H1 (cell line): Measurements from ENCODE around the gene SYMPK. TPM values are rescaled to one million over a fixed set of nuclear protein-coding genes. Genes with fewer than 3 reads are reported as not detected.

Experiments
- CTCF ChIA-PET: fragments of 300-600 bp; sonication (Branson Sonifier 250); formaldehyde crosslinking; loops from one replicate; lab custom pipeline; 2021; ENCODE audit not compliant: partially characterized antibody; lab: Charles Lee
- POLR2A ChIA-PET: fragments of 300-600 bp; sonication (Branson Sonifier 250); formaldehyde crosslinking; loops from one replicate; lab custom pipeline; 2021; ENCODE audit warnings: inconsistent platforms; ENCODE audit not compliant: partially characterized antibody; lab: Charles Lee
- DNase-seq, 2 experiments: peaks; one replicate each; pipeline versions ENCODE4 v3.0.0 to v3.0.0-alpha.2; 2010 to 2022; ENCODE audit warnings: low spot score in 2 of 2, low read depth in 1 of 2, mixed read lengths in 1 of 2
- FAIRE-seq: peaks from 2 replicates; lab custom pipeline; 2011; peaks lifted over from hg19 to GRCh38; lab: Jason Lieb, UNC
- H2AFZ ChIP-seq: 2 replicates; pipeline ENCODE4 v1.8.1; 2012; ENCODE audit warnings: low read length, inconsistent platforms
- H2AK5ac ChIP-seq: 2 replicates; pipeline ENCODE4 v1.6.1; 2013; ENCODE audit warnings: low read depth, low read length
- H2BK120ac ChIP-seq: replicated peaks from 2 replicates; pipeline ENCODE3; 2013; ENCODE audit warnings: low read depth, low read length, inconsistent platforms
- H2BK12ac ChIP-seq: 2 replicates; pipeline ENCODE4 v1.6.1; 2013; ENCODE audit warnings: low read depth, low read length
- H2BK15ac ChIP-seq: 2 replicates; pipeline ENCODE4 v1.6.1; 2013; ENCODE audit warnings: low read length
- H2BK20ac ChIP-seq: 2 replicates; pipeline ENCODE4 v1.6.1; 2013; ENCODE audit warnings: low read length
- H2BK5ac ChIP-seq: 2 replicates; pipeline ENCODE4 v1.6.1; 2013; ENCODE audit warnings: low read depth, low read length
- H3K14ac ChIP-seq: 2 replicates; pipeline ENCODE4 v1.6.1; 2013; ENCODE audit warnings: inconsistent platforms; ENCODE audit not compliant: insufficient read length
- H3K18ac ChIP-seq: 2 replicates; pipeline ENCODE4 v1.6.1; 2013; ENCODE audit warnings: low read length; ENCODE audit errors: extremely low read depth
- H3K23ac ChIP-seq: 2 replicates; pipeline ENCODE4 v1.6.1; 2013; ENCODE audit warnings: inconsistent platforms; ENCODE audit not compliant: insufficient read length
- H3K23me2 ChIP-seq: 2 replicates; pipeline ENCODE4 v1.6.1; 2013; ENCODE audit warnings: low read depth, low read length
- H3K27ac ChIP-seq: 2 replicates; pipeline ENCODE4 v1.6.1; 2011; ENCODE audit warnings: low read depth, low read length, inconsistent platforms
- H3K27me3 ChIP-seq, 4 experiments: replicated peaks in 1 of 4; 1 replicate in 1 of 4; 2 replicates in 3 of 4; pipeline versions ENCODE4 v1.6.1 to v1.8.1; 2011 to 2013; ENCODE audit warnings: low read length in 3 of 4, mild to moderate bottlenecking in 3 of 4, inconsistent platforms in 2 of 4, mixed read lengths in 2 of 4, moderate library complexity in 1 of 4; ENCODE audit not compliant: control insufficient read depth in 3 of 4, insufficient read depth in 3 of 4; ENCODE audit errors: extremely low read depth in 1 of 4
- H3K36me3 ChIP-seq, 4 experiments: 2 replicates each; pipeline versions ENCODE4 v1.6.1 to v1.8.1; 2011 to 2013; ENCODE audit warnings: mild to moderate bottlenecking in 4 of 4, low read length in 3 of 4, moderate library complexity in 2 of 4, control low read depth in 1 of 4, inconsistent platforms in 1 of 4; ENCODE audit not compliant: insufficient read depth in 4 of 4, control insufficient read depth in 2 of 4
- H3K4ac ChIP-seq: replicated peaks from 2 replicates; pipeline ENCODE3; 2013; ENCODE audit warnings: low read length, low read depth, mixed read lengths, inconsistent platforms; ENCODE audit not compliant: insufficient read length
- H3K4me1 ChIP-seq, 4 experiments: replicated peaks in 1 of 4; 1 replicate in 1 of 4; 2 replicates in 3 of 4; pipeline versions ENCODE4 v1.6.1 to v1.8.1; 2011 to 2013; ENCODE audit warnings: low read length in 3 of 4, inconsistent platforms in 2 of 4, mixed read lengths in 1 of 4; ENCODE audit not compliant: insufficient read depth in 4 of 4, control insufficient read depth in 3 of 4
- H3K4me2 ChIP-seq, 2 experiments: 2 replicates each; pipeline versions ENCODE4 v1.6.1 to v1.8.1; 2011 to 2013; ENCODE audit warnings: low read depth in 2 of 2, low read length in 2 of 2, control low read depth in 1 of 2, inconsistent platforms in 1 of 2, mild to moderate bottlenecking in 1 of 2; ENCODE audit not compliant: insufficient read depth in 1 of 2
- H3K4me3 ChIP-seq, 4 experiments: fragments of 200-600, 300-600 bp in 1 of 4; sonication (generic), shearing (Covaris generic), sonication (Bioruptor Twin) in 1 of 4; 2 replicates each; pipeline versions ENCODE4 v1.5.1 to v1.8.1; 2011 to 2016; ENCODE audit warnings: low read length in 4 of 4, low read depth in 3 of 4, control low read depth in 2 of 4, inconsistent platforms in 2 of 4, mild to moderate bottlenecking in 2 of 4, mixed read lengths in 1 of 4, moderate library complexity in 1 of 4; ENCODE audit not compliant: insufficient read depth in 2 of 4; ENCODE audit errors: extremely low read depth in 1 of 4
- H3K56ac ChIP-seq: replicated peaks from 2 replicates; pipeline ENCODE3; 2013; ENCODE audit warnings: low read depth, mild to moderate bottlenecking, mixed read lengths, low read length, inconsistent platforms; ENCODE audit not compliant: insufficient read length
- H3K79me1 ChIP-seq: 2 replicates; pipeline ENCODE4 v1.6.1; 2013; ENCODE audit warnings: low read depth, low read length, control low read depth
- H3K79me2 ChIP-seq, 2 experiments: 2 replicates each; pipeline versions ENCODE4 v1.6.1 to v1.8.1; 2012 to 2013; ENCODE audit warnings: low read length in 2 of 2, mild to moderate bottlenecking in 2 of 2, inconsistent platforms in 1 of 2; ENCODE audit not compliant: insufficient read depth in 2 of 2, control insufficient read depth in 1 of 2
- H3K9ac ChIP-seq, 4 experiments: replicated peaks in 1 of 4; 1 replicate in 1 of 4; 2 replicates in 3 of 4; pipeline versions ENCODE4 v1.6.1 to v1.8.1; 2011 to 2013; ENCODE audit warnings: low read depth in 3 of 4, low read length in 3 of 4, control low read depth in 2 of 4, mild to moderate bottlenecking in 2 of 4, moderate library complexity in 2 of 4, inconsistent platforms in 1 of 4; ENCODE audit errors: extremely low read depth in 1 of 4
- H3K9me3 ChIP-seq, 2 experiments: 2 replicates each; pipeline versions ENCODE4 v1.6.1 to v1.8.1; 2012 to 2013; ENCODE audit warnings: mild to moderate bottlenecking in 2 of 2, moderate library complexity in 2 of 2, control low read depth in 1 of 2, inconsistent platforms in 1 of 2, low read depth in 1 of 2, low read length in 1 of 2, mixed read lengths in 1 of 2; ENCODE audit not compliant: insufficient read depth in 2 of 2
- H4K20me1 ChIP-seq, 2 experiments: replicated peaks in 1 of 2; 2 replicates each; pipeline versions ENCODE3 to v1.8.1; 2011 to 2013; ENCODE audit warnings: inconsistent platforms in 2 of 2, low read length in 2 of 2, mild to moderate bottlenecking in 1 of 2; ENCODE audit not compliant: insufficient read depth in 2 of 2, control insufficient read depth in 1 of 2
- H4K5ac ChIP-seq: 2 replicates; pipeline ENCODE4 v1.6.1; 2013; ENCODE audit warnings: low read length, low read depth, mixed read lengths, inconsistent platforms; ENCODE audit not compliant: insufficient read length
- H4K8ac ChIP-seq: 2 replicates; pipeline ENCODE4 v1.8.0; 2013; ENCODE audit warnings: mild to moderate bottlenecking, moderate library complexity, low read length, inconsistent platforms; ENCODE audit not compliant: insufficient read depth; ENCODE audit errors: extremely low read depth
- H4K91ac ChIP-seq: replicated peaks from 2 replicates; pipeline ENCODE3; 2013; ENCODE audit warnings: low read length, mixed read lengths, inconsistent platforms; ENCODE audit not compliant: insufficient read length
- ASH2L ChIP-seq: fragments of 200-600, 300-600 bp; sonication (generic); IDR thresholded peaks from one replicate; pipeline ENCODE4 v1.7.1; 2017; ENCODE audit warnings: low read length
- BACH1 ChIP-seq: IDR thresholded peaks from 2 replicates; pipeline ENCODE4 v1.6.1; 2012; ENCODE audit warnings: low read length, improper control_type of control experiment
- BRCA1 ChIP-seq: IDR thresholded peaks from 2 replicates; pipeline ENCODE4 v1.6.1; 2012; ENCODE audit warnings: low read depth, low read length, improper control_type of control experiment
- CTBP2 ChIP-seq: IDR thresholded peaks from 2 replicates; pipeline ENCODE4 v1.7.0; 2011; ENCODE audit warnings: borderline replicate concordance, mild to moderate bottlenecking, moderate library complexity, mixed read lengths, low read length; ENCODE audit not compliant: insufficient read depth, insufficient read length
- E2F6 ChIP-seq: IDR thresholded peaks from 2 replicates; pipeline ENCODE4 v1.6.1; 2012; ENCODE audit warnings: inconsistent platforms
- HDAC6 ChIP-seq: IDR thresholded peaks from one replicate; pipeline ENCODE4 v1.7.1; 2012; ENCODE audit warnings: low read depth, mild to moderate bottlenecking, inconsistent platforms, low read length, moderate library complexity
- JUN ChIP-seq: IDR thresholded peaks from 2 replicates; pipeline ENCODE4 v1.6.1; 2011; ENCODE audit warnings: low read depth, mild to moderate bottlenecking, improper control_type of control experiment, low read length
- MAFK ChIP-seq: IDR thresholded peaks from 2 replicates; pipeline ENCODE4 v1.6.1; 2012; ENCODE audit warnings: low read depth, mild to moderate bottlenecking, improper control_type of control experiment, low read length
- POLR2AphosphoS5 ChIP-seq: IDR thresholded peaks from 2 replicates; pipeline ENCODE4 v1.6.1; 2011; ENCODE audit warnings: low read depth, low read length
- SP2 ChIP-seq: IDR thresholded peaks from 2 replicates; pipeline ENCODE4 v1.6.1; 2012; ENCODE audit warnings: mild to moderate bottlenecking, low read length, inconsistent platforms
- SP4 ChIP-seq: IDR thresholded peaks from 2 replicates; pipeline ENCODE4 v1.6.1; 2012; ENCODE audit warnings: low read length, inconsistent platforms
- SRF ChIP-seq: IDR thresholded peaks from 2 replicates; pipeline ENCODE4 v1.6.1; 2011; ENCODE audit warnings: mild to moderate bottlenecking, low read depth, low read length, moderate library complexity
- TBP ChIP-seq: IDR thresholded peaks from 2 replicates; pipeline ENCODE4 v1.6.1; 2011; ENCODE audit warnings: low read depth, low read length, improper control_type of control experiment
- WGBS, 2 experiments: shearing (Covaris generic) in 1 of 2; methylation state at CpG; one replicate each; pipeline versions ENCODE4 v1.1.6 to v1.1.7; 2013 to 2015; ENCODE audit warnings: low lambda C conversion rate in 2 of 2, mixed read lengths in 2 of 2, inconsistent platforms in 1 of 2, low coverage in 1 of 2, missing lambda C conversion rate in 1 of 2; ENCODE audit not compliant: insufficient replicate concordance in 2 of 2, insufficient coverage in 1 of 2, insufficient read length in 1 of 2; ENCODE audit errors: extremely low coverage in 1 of 2, missing lambda C conversion rate in 1 of 2; 5-methylcytosine and 5-hydroxymethylcytosine counted together
- polyA plus RNA-seq, 7 experiments: library from polyadenylated mRNA; depleted of rRNA in 3 of 7; stranded (reverse) in 5 of 7; unstranded in 2 of 7; fragments of >200 nt in 5 of 7; fragments of 200-250 nt in 2 of 7; gene quantifications; 1 replicate in 5 of 7; 2 replicates in 1 of 7; 4 replicates in 1 of 7; pipeline versions ENCODE4 v1.2.1 to v1.2.3, GENCODE V29; 2011 to 2013; ENCODE audit warnings: missing spikeins in 2 of 7, mixed read lengths in 2 of 7
- total RNA-seq: library from RNA; stranded (reverse); fragmentation: NEBNext Ultra II Directional; extraction: Animal tissue kit (Norgen Biotek cat#: 25700); gene quantifications from 2 replicates; pipeline ENCODE4 v1.2.1, GENCODE V29; 2021

The SYMPK gene
- total and polyA plus RNA-seq, 2 of the 8 experiments (the other 6 are each of a cell fraction or from before 2014, with no cell fraction given), result 93.6 to 99.5 TPM

GRCh38 chr19:45765702-45766295 is 97.1 kb downstream of the SYMPK start:
- Histone ChIP-seq H3K79me1 (no peaks in the 10 kb centered on the region), H3K27me3 (peaks cover 0 to 2% (median 0%) of the 10 kb centered on the region in 4 experiments; a peak in 1 of 7 replicates), H2AFZ (no peak overlapping the region), H3K56ac (no peak overlapping the region), H2BK15ac (peak overlapping the region; percentile 61; the same call in 1 of the 2 replicates), H3K79me2 (no peaks in the 10 kb centered on the region), H2BK120ac (no peak overlapping the region), H3K23me2 (peaks cover 21% of the 10 kb centered on the region), H2BK20ac (no peak overlapping the region), H3K23ac (no peak overlapping the region), H3K9me3 (no peaks in the 10 kb centered on the region), H3K18ac (no peak overlapping the region), H3K36me3 (no peaks in the 10 kb centered on the region), H4K91ac (peak overlapping the region; percentile 34), H2BK5ac (peak overlapping the region; percentile 80), H4K20me1 (peaks cover 0 to 3% of the 10 kb centered on the region in 2 experiments), H3K27ac (no peak overlapping the region), H3K4me2 (no peak overlapping the region; a peak in 1 of 4 replicates), H3K4ac (no peak overlapping the region), H3K4me3 (no peak overlapping the region; a peak in 1 of 8 replicates), H2AK5ac (peak overlapping the region; percentile 60; the same call in 1 of the 2 replicates), H3K4me1 (peaks cover 7 to 37% (median 29%) of the 10 kb centered on the region in 4 experiments), H3K14ac (no peak overlapping the region), H4K5ac (no peak overlapping the region), H3K9ac (no peak overlapping the region), H4K8ac (peak overlapping the region; percentile 71; the same call in 1 of the 2 replicates), H2BK12ac (peak overlapping the region; percentile 84; the same call in 1 of the 2 replicates)
- ChIA-PET POLR2A (interaction anchor here (0.5 to 16.2 kb wide), 8 partner anchors 12 to 147 kb away, joined by 3 to 284 read pairs (median 60); partner anchors contain the start of genes FBXO46, MEIOSIN and RSPH6A), CTCF (interaction anchor here (1.0 to 2.4 kb wide), 4 partner anchors 9 to 13 kb away, joined by 3 to 16 read pairs (median 11); no protein-coding TSS in a partner anchor)
- DNase-seq, result no peak
- no peak for FAIRE-seq
- 81% methylated on average over 20 of the region's 23 CpGs; no CpG with 5 or more reads in 1 of the 2 experiments for WGBS, 2 experiments
- no peak for TF ChIP-seq ASH2L
- TF ChIP-seq BRCA1, result no peak
- no peak for TF ChIP-seq MAFK
- TF ChIP-seq BACH1, result no peak
- no peak for TF ChIP-seq CTBP2
- no peak for TF ChIP-seq SP2
- TF ChIP-seq HDAC6, result no peak
- no peak for TF ChIP-seq SRF
- no peak for TF ChIP-seq TBP
- TF ChIP-seq SP4, result no peak
- no peak for TF ChIP-seq POLR2AphosphoS5
- TF ChIP-seq JUN, result no peak
- no peak for TF ChIP-seq E2F6
